GM21528 (cell line): Measurements from ENCODE around the gene REEP3.

Source experiments
- ATAC-seq: cut with Tn5 transposase; IDR thresholded peaks from one replicate; pipeline ENCODE4 v1.9.1; 2021; ENCODE audit warnings: mild to moderate bottlenecking, moderate library complexity; ENCODE audit not compliant: unreplicated experiment, low FRiP score

Gene REEP3

GRCh38 chr10:63627396-63627795 lies 106.2 kb downstream of the REEP3 start:
- ATAC-seq, result no peak

- no peak for ATAC-seq
These were observed 106.7 kb downstream of the REEP3 start for GRCh38 chr10:63627881-63628296.

- peak; percentile 33 for ATAC-seq
These were observed 107.5 kb downstream of the REEP3 start for GRCh38 chr10:63628526-63629362.

- peak; percentile 59 for ATAC-seq
These were observed 108.3 kb downstream of the REEP3 start for GRCh38 chr10:63629363-63630084.

DNA sequence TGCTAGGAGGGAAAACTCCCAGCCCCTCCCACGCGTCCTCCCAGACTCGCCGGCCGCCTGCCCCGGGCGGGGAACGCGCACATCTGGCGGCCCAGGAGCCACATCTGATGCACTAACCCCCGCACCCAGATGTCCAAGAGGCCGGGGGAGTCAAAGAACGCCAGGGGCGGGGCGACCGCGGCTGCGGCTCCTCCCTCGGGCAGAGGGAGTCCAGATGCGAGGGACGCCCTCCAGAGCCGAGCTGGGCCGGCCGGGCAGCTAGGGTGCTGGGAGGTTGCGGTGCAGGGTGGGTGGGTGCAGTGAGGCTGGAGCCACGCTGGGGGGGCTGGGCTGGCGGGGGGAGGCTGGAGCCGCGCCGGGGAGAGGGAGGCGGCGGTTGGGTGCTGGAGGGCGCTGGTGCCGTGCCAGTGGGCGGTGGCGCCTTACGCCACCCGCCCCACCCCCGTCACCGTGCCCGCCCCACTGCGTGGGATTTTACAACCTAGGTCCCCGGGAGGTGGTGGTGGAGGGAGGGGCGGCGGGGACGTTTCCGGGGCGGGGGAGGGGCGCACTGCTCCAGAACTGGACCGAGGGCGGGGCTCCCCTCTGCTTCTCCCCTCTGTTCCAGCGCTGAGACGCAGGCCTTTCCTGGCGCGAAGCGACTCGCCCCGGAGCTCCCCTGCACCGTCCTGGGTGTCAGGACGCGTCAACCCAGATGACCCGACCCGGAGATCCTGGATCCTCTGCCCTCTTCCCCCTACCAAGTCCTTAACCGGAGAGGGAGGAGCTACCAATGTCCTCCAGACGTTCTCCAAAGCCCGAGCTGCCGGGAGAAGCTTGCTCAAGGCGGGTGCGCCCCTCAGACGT lies 109.1 kb downstream of the REEP3 start:
- ATAC-seq, result peak; percentile 67

GRCh38 chr10:63630931-63631680 lies 109.9 kb downstream of the REEP3 start:
- ATAC-seq, result no peak

GRCh38 chr10:63631991-63632390 lies 110.8 kb downstream of the REEP3 start:
- ATAC-seq, result no peak

DNA sequence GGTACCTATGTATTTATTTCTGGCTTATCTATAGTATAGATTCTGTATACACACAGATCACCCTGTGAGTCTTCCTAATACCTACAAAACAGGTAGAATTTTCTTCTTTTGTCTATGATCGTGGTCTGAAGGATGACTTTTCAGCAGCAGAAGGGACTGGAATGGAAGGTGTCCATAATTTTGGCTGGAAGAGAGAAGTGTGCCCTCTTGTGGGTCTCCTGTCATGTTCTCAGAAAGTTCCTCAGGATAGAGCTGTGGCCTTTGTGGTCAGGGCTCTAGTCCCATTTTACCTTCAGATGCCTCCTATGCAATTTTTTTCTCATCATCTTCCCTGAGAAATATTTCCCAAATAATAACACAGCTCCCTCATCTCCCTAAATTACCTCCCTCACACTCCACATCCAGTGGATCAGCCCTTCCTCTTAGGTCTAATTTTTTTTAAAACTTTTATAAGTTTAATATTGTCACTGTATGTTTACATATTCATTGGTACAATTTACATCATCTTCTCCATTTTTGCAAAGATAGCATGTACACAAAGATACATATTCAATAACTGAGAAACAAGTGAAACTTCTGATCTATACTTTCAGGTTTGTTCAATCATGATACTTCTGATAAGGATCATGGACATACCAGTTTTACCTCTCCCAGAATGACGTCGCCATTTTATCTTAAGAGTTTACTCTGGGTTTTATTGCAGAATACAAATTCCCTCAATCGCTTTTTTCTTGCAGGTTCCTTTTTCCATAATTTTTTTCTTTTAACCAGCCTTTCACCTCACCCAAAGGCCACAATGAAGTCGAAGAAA lies 112.7 kb downstream of the REEP3 start:
- ATAC-seq, result no peak

DNA sequence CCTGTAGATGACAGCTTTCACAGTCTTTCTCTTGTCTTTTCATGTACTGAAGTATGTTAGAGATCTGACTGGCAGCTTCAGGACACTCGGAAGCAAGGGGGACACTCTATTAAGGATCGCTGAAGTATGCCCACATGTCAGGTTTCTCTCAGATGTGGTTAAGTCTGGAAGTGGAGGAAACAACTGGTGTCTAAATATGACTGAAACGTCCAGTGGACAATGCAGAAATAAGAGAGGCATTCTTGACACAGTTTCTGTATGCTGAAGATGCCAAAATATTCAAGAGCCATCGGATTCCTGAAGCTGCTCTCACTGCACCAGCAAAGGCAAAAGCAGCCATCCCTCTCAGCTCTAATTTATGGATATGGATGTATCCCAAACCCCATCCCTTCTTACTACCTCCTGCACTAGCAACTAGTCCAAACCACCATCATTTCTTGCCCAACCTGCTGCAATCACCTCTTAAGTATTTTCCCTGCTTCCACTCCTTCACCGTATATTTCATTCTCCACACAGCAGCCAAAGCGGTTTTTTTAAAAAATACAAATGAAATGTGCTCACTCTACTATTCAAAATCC lies 113.4 kb downstream of the REEP3 start:
- ATAC-seq, result no peak

GRCh38 chr10:63636812-63637211 lies 115.6 kb downstream of the REEP3 start:
- no peak for ATAC-seq

DNA sequence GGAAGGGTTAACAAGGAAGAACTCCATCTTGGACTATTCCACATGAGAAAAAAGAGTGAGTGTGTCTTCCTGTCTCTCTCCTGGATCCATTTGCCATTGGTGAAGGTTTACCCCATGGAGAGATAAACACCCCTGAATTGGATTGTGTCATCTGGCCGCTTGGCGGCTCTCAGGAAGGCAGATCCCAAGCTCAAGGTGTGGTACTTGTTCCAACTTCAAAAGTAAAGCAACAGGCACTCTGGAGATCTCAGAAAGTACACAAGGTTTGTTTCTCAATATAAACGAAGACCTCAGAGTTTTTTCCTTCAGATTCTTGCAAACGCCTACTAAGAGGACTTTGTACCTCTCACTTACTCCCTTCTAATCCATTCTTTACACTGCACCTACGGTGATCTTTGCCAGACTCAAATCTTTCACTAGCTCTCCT lies 116.7 kb downstream of the REEP3 start:
- ATAC-seq, result no peak

- ATAC-seq, result no peak
These were observed 120.2 kb downstream of the REEP3 start for GRCh38 chr10:63641366-63641765.

GRCh38 chr10:63641799-63642198 lies 120.6 kb downstream of the REEP3 start:
- no peak for ATAC-seq

GRCh38 chr10:63642808-63643207 lies 121.6 kb downstream of the REEP3 start:
- no peak for ATAC-seq

DNA sequence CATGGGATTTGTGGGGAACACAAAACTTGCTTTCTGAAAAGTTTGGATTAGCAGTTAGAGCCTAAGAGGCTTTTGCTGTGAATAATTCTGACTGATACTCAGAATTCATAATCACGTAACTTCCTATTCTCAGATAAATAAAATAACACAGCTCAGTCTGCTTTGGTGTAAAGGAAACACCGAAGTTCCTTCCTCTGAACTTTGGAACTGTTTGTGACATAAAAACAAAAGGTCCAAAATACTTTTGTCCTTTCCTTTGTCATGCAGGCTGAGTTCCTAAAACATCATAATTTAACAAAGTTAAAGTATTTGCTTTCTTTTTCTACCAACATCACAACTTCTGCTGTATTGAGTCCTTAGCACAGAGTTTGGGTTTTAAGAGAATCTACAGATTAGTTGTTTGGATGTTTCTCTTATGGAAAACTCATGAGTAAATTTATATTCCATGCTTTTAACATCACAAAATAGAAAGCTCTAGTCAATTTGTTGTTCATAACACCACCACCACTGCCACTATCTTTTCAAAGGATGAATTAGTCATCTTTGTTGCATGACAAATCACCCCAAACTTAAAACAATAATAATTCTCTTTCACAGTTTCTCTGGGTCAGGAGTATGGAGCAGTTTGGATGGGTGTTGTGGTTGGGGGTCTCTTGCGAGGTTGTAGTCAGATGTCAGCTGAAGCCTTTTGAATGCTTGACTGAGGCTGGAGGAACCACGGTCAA lies 123.4 kb downstream of the REEP3 start:
- ATAC-seq, result no peak

DNA sequence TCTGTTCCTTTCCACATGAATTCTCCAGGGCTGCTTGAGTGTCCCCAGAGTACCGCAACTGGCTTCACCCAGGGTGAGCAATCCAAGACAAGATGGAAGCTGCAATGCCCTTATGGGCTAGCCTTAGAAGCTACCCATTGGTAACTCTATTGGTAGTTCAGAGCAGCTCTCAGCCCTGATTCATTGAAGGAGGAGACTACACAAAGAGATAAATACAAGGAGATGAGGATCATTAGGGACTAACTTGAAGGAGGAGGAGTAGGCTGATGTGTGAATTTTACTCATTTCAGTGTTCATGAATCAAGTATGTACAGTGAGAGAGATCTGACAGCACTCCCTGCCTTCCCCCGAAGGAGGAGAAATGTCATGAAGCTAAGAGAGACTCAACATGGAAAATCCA lies 124.0 kb downstream of the REEP3 start:
- ATAC-seq, result no peak

GRCh38 chr10:63646491-63646890 lies 125.3 kb downstream of the REEP3 start:
- ATAC-seq, result no peak

GRCh38 chr10:63651864-63652263 lies 130.7 kb downstream of the REEP3 start:
- no peak for ATAC-seq
